ENCODE results near the gene PTBP1. TPM values are rescaled to one million over a fixed set of nuclear protein-coding genes. Genes with fewer than 3 reads are reported as not detected.
A peak's percentile ranks its signal among the peaks of the same experiment; 100 is the strongest.

PTBP1 gene
- total RNA-seq, 1 experiment from 2014 or later: 712 TPM

DNA sequence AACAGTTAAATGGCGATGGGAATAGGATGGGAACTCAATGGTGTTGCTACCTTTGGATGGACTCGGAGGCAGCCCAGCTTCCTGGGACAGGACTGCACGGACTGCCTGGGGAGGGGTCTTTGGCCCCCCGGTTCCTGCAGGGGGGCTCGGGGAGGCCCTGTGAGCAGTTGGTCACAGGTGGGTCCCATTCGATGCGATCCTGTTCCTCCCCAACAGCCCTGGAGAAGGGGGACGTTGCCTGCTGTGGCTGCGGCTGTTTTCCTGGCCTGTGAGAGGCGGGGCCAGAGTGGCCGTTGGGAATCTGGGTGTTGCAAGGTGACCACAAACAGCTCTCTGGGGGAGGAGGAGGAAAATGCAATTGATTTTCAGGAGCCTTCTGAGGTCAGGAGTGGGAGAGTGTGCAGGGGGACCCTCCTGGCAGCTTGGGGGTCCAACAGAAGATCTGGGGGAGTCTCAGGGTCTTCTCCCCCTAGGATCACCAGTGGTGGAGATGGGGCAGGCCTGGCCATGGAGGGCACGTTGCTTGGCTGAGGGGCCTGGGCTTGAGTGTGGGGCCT, 26.4 kb downstream of the PTBP1 start:
- no CpG with 5 or more reads among the region's 12 CpGs for WGBS (ENCODE audit: extremely low coverage, insufficient read length, low lambda C conversion rate)
- Histone ChIP-seq H3K18ac (ENCODE audit: insufficient read length, low read depth, low read length) (no peak overlapping the region), H3K79me2 (ENCODE audit: insufficient read depth, low read length) (no peaks in the 10 kb centered on the region), H3K4me1 (ENCODE audit: insufficient read depth, low read length) (no peaks in the 10 kb centered on the region; the same call in 1 of the 2 replicates), H3K14ac (ENCODE audit: insufficient read depth, low read length) (no peak overlapping the region), H2BK15ac (ENCODE audit: low read depth, low read length) (no peak overlapping the region), H2BK5ac (ENCODE audit: insufficient read length, low read length) (no peak overlapping the region), H3K9ac (ENCODE audit: extremely low read depth, insufficient read length, low read length) (no peak overlapping the region), H2BK20ac (ENCODE audit: low read depth, low read length, poor library complexity, severe bottlenecking) (no peak overlapping the region), H3K4me2 (ENCODE audit: insufficient read depth, insufficient read length, low read length) (no peak overlapping the region), H3K27ac (ENCODE audit: insufficient read length, low read depth, low read length) (no peak overlapping the region), H4K8ac (replicated peaks; ENCODE audit: insufficient read length, low read depth, low read length) (no peak overlapping the region), H3K27me3 (ENCODE audit: insufficient read depth, low read length) (no peaks in the 10 kb centered on the region), H3K23ac (ENCODE audit: insufficient read length, low read depth, low read length) (no peak overlapping the region), H4K91ac (ENCODE audit: insufficient read length, low read depth, low read length) (no peak overlapping the region), H3K9me3 (ENCODE audit: control insufficient read depth, low read depth, low read length) (no peaks in the 10 kb centered on the region), H4K5ac (ENCODE audit: insufficient read length, low read depth, low read length) (no peak overlapping the region), H3K79me1 (ENCODE audit: insufficient read depth, low read depth, low read length, poor library complexity, severe bottlenecking) (no peaks in the 10 kb centered on the region), H3K56ac (ENCODE audit: insufficient read length, low read depth, low read length) (no peak overlapping the region), H2BK120ac (ENCODE audit: low read depth, low read length, poor library complexity, severe bottlenecking) (no peak overlapping the region), H2AK5ac (ENCODE audit: insufficient read length, low read length) (no peak overlapping the region), H2AFZ (ENCODE audit: low read length) (no peak overlapping the region), H3K4ac (ENCODE audit: low read depth, low read length) (no peak overlapping the region), H4K20me1 (ENCODE audit: control insufficient read depth, insufficient read depth, insufficient read length) (no peaks in the 10 kb centered on the region), H2BK12ac (ENCODE audit: insufficient read length, low read depth, low read length) (no peak overlapping the region), H3T11ph (ENCODE audit: low read length) (no peak overlapping the region), H3K23me2 (ENCODE audit: insufficient read length, low read depth, low read length, poor library complexity, severe bottlenecking) (no peaks in the 10 kb centered on the region)
- peaks cover 0 to 7% (median 6%) of the 10 kb centered on the region in 3 experiments; a peak in 4 of 7 replicates for H3K36me3 Mint-ChIP-seq (ENCODE audit: insufficient read depth in 1 of 3, low read depth in 3 of 3)
- peaks cover 5% of the 10 kb centered on the region for H3K27me3 Mint-ChIP-seq (ENCODE audit: low read depth)
- DNase-seq: peak; percentile 43
- TF ChIP-seq, protein P1, sequence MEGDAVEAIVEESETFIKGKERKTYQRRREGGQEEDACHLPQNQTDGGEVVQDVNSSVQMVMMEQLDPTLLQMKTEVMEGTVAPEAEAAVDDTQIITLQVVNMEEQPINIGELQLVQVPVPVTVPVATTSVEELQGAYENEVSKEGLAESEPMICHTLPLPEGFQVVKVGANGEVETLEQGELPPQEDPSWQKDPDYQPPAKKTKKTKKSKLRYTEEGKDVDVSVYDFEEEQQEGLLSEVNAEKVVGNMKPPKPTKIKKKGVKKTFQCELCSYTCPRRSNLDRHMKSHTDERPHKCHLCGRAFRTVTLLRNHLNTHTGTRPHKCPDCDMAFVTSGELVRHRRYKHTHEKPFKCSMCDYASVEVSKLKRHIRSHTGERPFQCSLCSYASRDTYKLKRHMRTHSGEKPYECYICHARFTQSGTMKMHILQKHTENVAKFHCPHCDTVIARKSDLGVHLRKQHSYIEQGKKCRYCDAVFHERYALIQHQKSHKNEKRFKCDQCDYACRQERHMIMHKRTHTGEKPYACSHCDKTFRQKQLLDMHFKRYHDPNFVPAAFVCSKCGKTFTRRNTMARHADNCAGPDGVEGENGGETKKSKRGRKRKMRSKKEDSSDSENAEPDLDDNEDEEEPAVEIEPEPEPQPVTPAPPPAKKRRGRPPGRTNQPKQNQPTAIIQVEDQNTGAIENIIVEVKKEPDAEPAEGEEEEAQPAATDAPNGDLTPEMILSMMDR (conservative IDR thresholded peaks at IDR 0.05): no peak
- peak overlapping the region in 2 of 3 experiments; percentile 20 to 89; a peak in 3 of 7 replicates for H3K27ac Mint-ChIP-seq
- H3K4me3 Mint-ChIP-seq: peak overlapping the region; percentile 50 to 74; a peak in 2 of 5 replicates
- H3K9me3 Mint-ChIP-seq: no peaks in the 10 kb centered on the region
- H3K4me1 Mint-ChIP-seq: peaks cover 7 to 11% of the 10 kb centered on the region in 2 experiments

Measured in H9 (cell line).